Astrocyte (in vitro differentiated cells and primary cell): ENCODE data around the gene GABRR3.

ENCODE experiments used
- CTCF ChIP-seq: IDR thresholded peaks from 2 replicates; pipeline ENCODE4 v1.5.1; 2011; ENCODE audit warnings: low read depth, mild to moderate bottlenecking, inconsistent platforms, low read length, moderate library complexity; ENCODE audit not compliant: insufficient read depth
- EZH2 ChIP-seq: IDR thresholded peaks from 2 replicates; pipeline ENCODE4 v1.6.1; 2012; ENCODE audit warnings: mild to moderate bottlenecking, low read length, inconsistent platforms; ENCODE audit not compliant: insufficient read depth

DNA sequence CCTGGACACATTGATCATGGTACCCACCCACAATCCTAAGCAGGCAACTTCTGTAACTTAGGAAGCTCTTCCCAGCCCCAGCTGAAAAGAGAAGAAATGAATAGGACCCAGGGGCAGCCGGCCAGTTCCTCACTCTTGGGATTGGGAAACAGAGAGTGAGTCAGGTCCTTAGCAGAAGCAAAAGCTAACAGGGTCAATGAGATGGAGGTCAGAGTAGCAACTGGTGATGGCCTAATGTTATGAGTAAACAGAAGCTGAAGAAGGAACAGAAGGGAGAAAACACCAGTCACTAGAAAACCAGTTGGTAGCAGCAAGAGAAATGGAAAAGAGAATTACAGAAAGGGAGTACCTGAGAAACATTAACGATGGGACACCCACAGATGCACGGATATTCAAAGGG lies 82.8 kb downstream of the GABRR3 start:
- TF ChIP-seq EZH2 (no peak), CTCF (no peak)
